ENCODE results near the gene STK11. TPM values are rescaled to one million over a fixed set of nuclear protein-coding genes. Genes with fewer than 3 reads are reported as not detected.
"Not testable (repeated sequence)": the region's sequence is repeated elsewhere in the genome, so short reads cannot be mapped to it uniquely, and the experiment has no call there.

STK11 gene
- total RNA-seq, 1 donor from 2014 or later, result 61.6 TPM

- DNase-seq (ENCODE audit: low read depth) (no peak), FAIRE-seq (no peak)
- no peaks in the 10 kb centered on the region for H4K20me1 ChIP-seq (ENCODE audit: insufficient read depth, low read length)
- no peak for TF ChIP-seq CTCF (IDR thresholded peaks at IDR 0.05; ENCODE audit: insufficient read depth, low read depth, low read length)
- TF ChIP-seq EZH2 (IDR thresholded peaks at IDR 0.05; ENCODE audit: insufficient read depth, low read length), result no peak
- H3K36me3 ChIP-seq (ENCODE audit: insufficient read depth, low read length), result no peaks in the 10 kb centered on the region
- no peaks in the 10 kb centered on the region for H3K79me2 ChIP-seq (ENCODE audit: insufficient read depth, low read length)
- H3K9me3 ChIP-seq (ENCODE audit: insufficient read depth, low read depth, low read length), result no peaks in the 10 kb centered on the region
- Mint-ChIP-seq H3K27ac (ENCODE audit: unreplicated experiment) (peak overlapping the region; percentile 91), H3K36me3 (ENCODE audit: low read depth, unreplicated experiment) (peaks cover 1% of the 10 kb centered on the region), H3K4me1 (ENCODE audit: low read depth, unreplicated experiment) (peaks cover 9% of the 10 kb centered on the region), H3K9me3 (ENCODE audit: unreplicated experiment) (no peaks in the 10 kb centered on the region), H3K4me3 (ENCODE audit: unreplicated experiment) (peak overlapping the region; percentile 40), H3K27me3 (ENCODE audit: low read depth, unreplicated experiment) (no peaks in the 10 kb centered on the region)
- no peaks in the 10 kb centered on the region for H3K27me3 ChIP-seq (ENCODE audit: insufficient read depth, low read length)
- no peak overlapping the region for H3K27ac ChIP-seq (ENCODE audit: low read depth, low read length)
- peak overlapping the region; percentile 54 for H2AFZ ChIP-seq (ENCODE audit: low read depth, low read length)
- no peak overlapping the region for H3K4me2 ChIP-seq (ENCODE audit: low read length)
- H3K4me1 ChIP-seq (ENCODE audit: insufficient read depth, low read length), result peaks cover 7% of the 10 kb centered on the region
- H3K4me3 ChIP-seq (ENCODE audit: insufficient read depth, low read depth, low read length), result no peak overlapping the region
- no peak overlapping the region for H3K9ac ChIP-seq (ENCODE audit: low read length)
Measured at GRCh38 chr19:1189419-1189818, 16.2 kb upstream of the STK11 start.

GRCh38 chr19:1199531-1199930, 6.0 kb upstream of the STK11 start:
- Mint-ChIP-seq H3K4me3 (ENCODE audit: unreplicated experiment) (no peak overlapping the region), H3K36me3 (ENCODE audit: low read depth, unreplicated experiment) (no peaks in the 10 kb centered on the region), H3K4me1 (ENCODE audit: low read depth, unreplicated experiment) (peaks cover 8% of the 10 kb centered on the region), H3K9me3 (ENCODE audit: unreplicated experiment) (no peaks in the 10 kb centered on the region), H3K27me3 (ENCODE audit: low read depth, unreplicated experiment) (no peaks in the 10 kb centered on the region), H3K27ac (ENCODE audit: unreplicated experiment) (no peak overlapping the region)
- no peaks in the 10 kb centered on the region for H3K36me3 ChIP-seq (ENCODE audit: insufficient read depth, low read length)
- no peaks in the 10 kb centered on the region for H4K20me1 ChIP-seq (ENCODE audit: insufficient read depth, low read length)
- no peak overlapping the region for H2AFZ ChIP-seq (ENCODE audit: low read depth, low read length)
- no peak overlapping the region for H3K4me3 ChIP-seq (ENCODE audit: insufficient read depth, low read depth, low read length)
- no peaks in the 10 kb centered on the region for H3K27me3 ChIP-seq (ENCODE audit: insufficient read depth, low read length)
- no peak overlapping the region for H3K27ac ChIP-seq (ENCODE audit: low read depth, low read length)
- no peaks in the 10 kb centered on the region for H3K79me2 ChIP-seq (ENCODE audit: insufficient read depth, low read length)
- no peak overlapping the region for H3K4me2 ChIP-seq (ENCODE audit: low read length)
- H3K9ac ChIP-seq (ENCODE audit: low read length), result no peak overlapping the region
- no peak for TF ChIP-seq CTCF (IDR thresholded peaks at IDR 0.05; ENCODE audit: insufficient read depth, low read depth, low read length)
- no peak for TF ChIP-seq EZH2 (IDR thresholded peaks at IDR 0.05; ENCODE audit: insufficient read depth, low read length)
- DNase-seq (ENCODE audit: low read depth) (no peak), FAIRE-seq (no peak)
- H3K9me3 ChIP-seq (ENCODE audit: insufficient read depth, low read depth, low read length), result no peaks in the 10 kb centered on the region
- peaks cover 7% of the 10 kb centered on the region for H3K4me1 ChIP-seq (ENCODE audit: insufficient read depth, low read length)

- not testable (repeated sequence) for H3K9me3 Mint-ChIP-seq (ENCODE audit: unreplicated experiment); H3K27ac Mint-ChIP-seq (ENCODE audit: unreplicated experiment); H3K27me3 ChIP-seq (ENCODE audit: insufficient read depth, low read length); H3K4me1 Mint-ChIP-seq (ENCODE audit: low read depth, unreplicated experiment); H3K4me3 ChIP-seq (ENCODE audit: insufficient read depth, low read depth, low read length); H3K27me3 Mint-ChIP-seq (ENCODE audit: low read depth, unreplicated experiment); H3K4me3 Mint-ChIP-seq (ENCODE audit: unreplicated experiment); H3K79me2 ChIP-seq (ENCODE audit: insufficient read depth, low read length); H2AFZ ChIP-seq (ENCODE audit: low read depth, low read length); H4K20me1 ChIP-seq (ENCODE audit: insufficient read depth, low read length); FAIRE-seq; H3K9me3 ChIP-seq (ENCODE audit: insufficient read depth, low read depth, low read length); H3K9ac ChIP-seq (ENCODE audit: low read length); H3K27ac ChIP-seq (ENCODE audit: low read depth, low read length); DNase-seq (ENCODE audit: low read depth); H3K36me3 Mint-ChIP-seq (ENCODE audit: low read depth, unreplicated experiment); H3K36me3 ChIP-seq (ENCODE audit: insufficient read depth, low read length); H3K4me2 ChIP-seq (ENCODE audit: low read length)
- peaks cover 11% of the 10 kb centered on the region for H3K4me1 ChIP-seq (ENCODE audit: insufficient read depth, low read length)
Measured at GRCh38 chr19:1200614-1201013, 5.0 kb upstream of the STK11 start.
